PC-9 (cell line): ENCODE results near the gene DMC1. TPM values are rescaled to one million over a fixed set of nuclear protein-coding genes. Genes with fewer than 3 reads are reported as not detected.

Experiments used
- BruUV-seq: library from RNA; stranded (reverse); fragments of 400-500 nt; replicated peaks from 2 replicates; lab custom pipeline; 2021; lab: Mats Ljungman, UMichigan
- CTCF ChIA-PET: fragments of 300-600 bp; sonication (Branson Sonifier 250); formaldehyde crosslinking; loops from one replicate; lab custom pipeline; 2022; ENCODE audit warnings: antibody characterized with exemption; lab: Charles Lee
- POLR2A ChIA-PET: fragments of 300-600 bp; sonication (Branson Sonifier 250); formaldehyde crosslinking; loops from one replicate; lab custom pipeline; 2022; ENCODE audit warnings: antibody characterized with exemption; ENCODE audit not compliant: unreplicated experiment; lab: Charles Lee
- DNase-seq, 2 experiments: peaks; one replicate each; pipeline versions ENCODE4 v3.0.0 to v3.0.0-alpha.2; 2015 to 2022; ENCODE audit warnings: mixed read lengths in 1 of 2
- H2AFZ ChIP-seq: fragments of 200-600 bp; sonication (generic); 2 replicates; pipeline ENCODE4 v1.8.1; 2017; ENCODE audit warnings: antibody characterized with exemption
- H3F3A ChIP-seq: fragments of 200-600 bp; sonication (generic); 2 replicates; pipeline ENCODE4 v1.8.1; 2017; ENCODE audit warnings: antibody characterized with exemption, mild to moderate bottlenecking, low read depth; ENCODE audit not compliant: insufficient read depth
- H3K27ac ChIP-seq: fragments of 200-600 bp; sonication (generic); 2 replicates; pipeline ENCODE4 v1.6.1; 2016; ENCODE audit warnings: mixed run types
- H3K27me3 ChIP-seq: fragments of 200-600 bp; sonication (generic); 2 replicates; pipeline ENCODE4 v1.6.1; 2016; ENCODE audit warnings: low read depth, mixed run types; ENCODE audit not compliant: insufficient read depth
- H3K36me3 ChIP-seq: fragments of 200-600 bp; sonication (generic); 2 replicates; pipeline ENCODE4 v1.6.1; 2016; ENCODE audit warnings: low read depth, mixed run types
- H3K4me1 ChIP-seq: fragments of 200-600 bp; sonication (generic); replicated peaks from 2 replicates; pipeline ENCODE4 v1.6.1; 2016; ENCODE audit warnings: mixed run types; ENCODE audit not compliant: insufficient read depth
- H3K4me2 ChIP-seq: fragments of 200-600 bp; sonication (generic); 2 replicates; pipeline ENCODE4 v1.6.1; 2017; ENCODE audit warnings: mixed run types
- H3K4me3 ChIP-seq: fragments of 200-600 bp; sonication (generic); 2 replicates; pipeline ENCODE4 v1.6.1; 2016; ENCODE audit warnings: mixed run types
- H3K79me2 ChIP-seq: fragments of 200-600 bp; sonication (generic); 2 replicates; pipeline ENCODE4 v1.6.1; 2017; ENCODE audit warnings: low read depth, mixed run types
- H3K9me2 ChIP-seq: fragments of 200-600 bp; sonication (generic); 2 replicates; pipeline ENCODE4 v1.8.1; 2017; ENCODE audit warnings: mild to moderate bottlenecking; ENCODE audit not compliant: insufficient read depth
- H3K9me3 ChIP-seq: fragments of 200-600 bp; sonication (generic); 2 replicates; pipeline ENCODE4 v1.8.1; 2016; ENCODE audit warnings: low read depth; ENCODE audit not compliant: insufficient read depth
- H4K20me1 ChIP-seq: fragments of 200-600 bp; sonication (generic); 2 replicates; pipeline ENCODE4 v1.8.1; 2017; ENCODE audit not compliant: insufficient read depth
- CTCF ChIP-seq: fragments of 200-600 bp; sonication (generic); conservative IDR thresholded peaks from 2 replicates; pipeline ENCODE4 v1.6.1; 2017; ENCODE audit warnings: mixed run types, antibody characterized with exemption, mild to moderate bottlenecking, moderate library complexity
- EZH2 ChIP-seq: fragments of 200-600 bp; sonication (generic); IDR thresholded peaks from 2 replicates; pipeline ENCODE4 v1.8.0; 2017; ENCODE audit warnings: antibody characterized with exemption, low read depth
- intact Hi-C: fragments of 100-400 bp; cut with micrococcal nuclease; formaldehyde crosslinking; loops from one replicate; pipeline ENCODE4 v1.10.0; 2022; ENCODE audit not compliant: unreplicated experiment
- total RNA-seq: library from RNA; stranded (reverse); gene quantifications from 2 replicates; pipeline ENCODE4 v1.2.3, GENCODE V29; 2021

DMC1 gene
- total RNA-seq, 1 experiment from 2014 or later, result 5.6 TPM

GRCh38 chr22:38523029-38523428 is 47.0 kb downstream of the DMC1 start:
- ChIA-PET POLR2A (no interaction called here), CTCF (interaction anchor here (0.6 kb wide), 1 partner anchor 67 kb away, joined by 5 read pairs; no protein-coding TSS in a partner anchor)
- no peaks in the 10 kb centered on the region for H4K20me1 ChIP-seq
- H3K9me3 ChIP-seq, result no peaks in the 10 kb centered on the region
- BruUV-seq, result no TSS peak
- peaks cover 5% of the 10 kb centered on the region; the same call in 1 of the 2 replicates for H3K4me1 ChIP-seq
- no peak overlapping the region for H3K4me2 ChIP-seq
- no peak overlapping the region for H3K4me3 ChIP-seq
- H3K79me2 ChIP-seq, result no peaks in the 10 kb centered on the region
- no peaks in the 10 kb centered on the region for H3K36me3 ChIP-seq
- no peak overlapping the region for H2AFZ ChIP-seq
- no peak for DNase-seq
- H3K27ac ChIP-seq, result no peak overlapping the region
- H3K9me2 ChIP-seq, result no peaks in the 10 kb centered on the region
- peaks cover 5% of the 10 kb centered on the region; the same call in 1 of the 2 replicates for H3F3A ChIP-seq
- TF ChIP-seq EZH2, result no peak
- H3K27me3 ChIP-seq, result no peaks in the 10 kb centered on the region
- intact Hi-C loops, result no loop called here

GRCh38 chr22:38519453-38520250 is 50.3 kb downstream of the DMC1 start:
- no peaks in the 10 kb centered on the region for H3K79me2 ChIP-seq
- no TSS peak for BruUV-seq

GRCh38 chr22:38518620-38519019 is 51.4 kb downstream of the DMC1 start:
- no peak overlapping the region for H2AFZ ChIP-seq
- POLR2A ChIA-PET, result interaction anchor here (0.7 kb wide), 1 partner anchor 69 kb away, joined by 25 read pairs; no protein-coding TSS in a partner anchor
- no peaks in the 10 kb centered on the region for H3K79me2 ChIP-seq
- no peaks in the 10 kb centered on the region for H3K36me3 ChIP-seq
- TF ChIP-seq CTCF (no peak), EZH2 (no peak)
- H3K4me3 ChIP-seq, result no peak overlapping the region
- CTCF ChIA-PET, result no interaction called here
- intact Hi-C loops, result no loop called here
- DNase-seq, result no peak
- no peak overlapping the region for H3K27ac ChIP-seq
- peaks cover 5% of the 10 kb centered on the region; the same call in 1 of the 2 replicates for H3K4me1 ChIP-seq
- H3K9me2 ChIP-seq, result no peaks in the 10 kb centered on the region
- peaks cover 5% of the 10 kb centered on the region; the same call in 1 of the 2 replicates for H3F3A ChIP-seq
- H4K20me1 ChIP-seq, result no peaks in the 10 kb centered on the region
- H3K4me2 ChIP-seq, result 0 out of 2 replicates have a peak overlapping the region, but pooled peaks have one; percentile 9
- H3K9me3 ChIP-seq, result no peaks in the 10 kb centered on the region
- H3K27me3 ChIP-seq, result no peaks in the 10 kb centered on the region
- no TSS peak for BruUV-seq

More at GRCh38 chr22:38519453-38520250, 50.3 kb downstream of the DMC1 start:
- H3K4me2 ChIP-seq, result no peak overlapping the region
- DNase-seq, result no peak
- H2AFZ ChIP-seq, result no peak overlapping the region
- ChIA-PET CTCF (no interaction called here), POLR2A (no interaction called here)
- peaks cover 5% of the 10 kb centered on the region; the same call in 1 of the 2 replicates for H3F3A ChIP-seq
- H3K27ac ChIP-seq, result no peak overlapping the region
- no peaks in the 10 kb centered on the region for H3K9me3 ChIP-seq
- H3K36me3 ChIP-seq, result no peaks in the 10 kb centered on the region
- H3K4me1 ChIP-seq, result peaks cover 5% of the 10 kb centered on the region; the same call in 1 of the 2 replicates
- H3K4me3 ChIP-seq, result no peak overlapping the region
- no peaks in the 10 kb centered on the region for H3K9me2 ChIP-seq
- H4K20me1 ChIP-seq, result no peaks in the 10 kb centered on the region
- H3K27me3 ChIP-seq, result no peaks in the 10 kb centered on the region
- intact Hi-C loops, result no loop called here
- no peak for TF ChIP-seq EZH2
- no peak for TF ChIP-seq CTCF
